ENCODE results near the gene CALN1. TPM values are rescaled to one million over a fixed set of nuclear protein-coding genes. Genes with fewer than 3 reads are reported as not detected.

CALN1 gene
- polyA plus RNA-seq, 3 donors = under 0.01 TPM; not detected in 2

DNA sequence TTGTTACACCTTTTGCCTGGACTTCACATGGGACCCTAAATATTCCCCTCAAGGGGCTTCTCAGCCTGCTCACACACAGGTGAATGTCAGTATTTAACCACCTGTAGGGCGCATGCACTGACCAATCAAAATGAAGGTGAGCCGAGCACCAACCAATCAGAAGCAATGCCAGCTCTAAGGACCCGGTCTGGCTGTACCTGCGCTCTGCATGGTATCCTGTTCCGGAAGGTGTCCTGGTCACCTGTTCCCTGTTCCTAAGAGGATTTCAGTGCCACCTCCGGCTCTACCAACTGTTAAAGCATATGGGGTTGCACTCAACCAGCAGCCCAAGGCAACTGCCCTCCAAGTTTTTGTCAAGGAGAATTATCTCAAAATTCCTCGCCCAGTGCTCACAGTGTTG, 18.4 kb upstream of the CALN1 start:
- no peak overlapping the region for H3K4me3 Mint-ChIP-seq
- H3K27me3 Mint-ChIP-seq (ENCODE audit: low read depth in 3 of 3) = peaks cover 0 to 3% (median 0%) of the 10 kb centered on the region in 3 donors
- H3K4me1 Mint-ChIP-seq = peaks cover 2% of the 10 kb centered on the region

GRCh38 chr7:72429316-72429715, 17.2 kb upstream of the CALN1 start:
- Mint-ChIP-seq H3K27ac (no peak overlapping the region), H3K4me3 (no peak overlapping the region)
- TF ChIP-seq, protein P1, sequence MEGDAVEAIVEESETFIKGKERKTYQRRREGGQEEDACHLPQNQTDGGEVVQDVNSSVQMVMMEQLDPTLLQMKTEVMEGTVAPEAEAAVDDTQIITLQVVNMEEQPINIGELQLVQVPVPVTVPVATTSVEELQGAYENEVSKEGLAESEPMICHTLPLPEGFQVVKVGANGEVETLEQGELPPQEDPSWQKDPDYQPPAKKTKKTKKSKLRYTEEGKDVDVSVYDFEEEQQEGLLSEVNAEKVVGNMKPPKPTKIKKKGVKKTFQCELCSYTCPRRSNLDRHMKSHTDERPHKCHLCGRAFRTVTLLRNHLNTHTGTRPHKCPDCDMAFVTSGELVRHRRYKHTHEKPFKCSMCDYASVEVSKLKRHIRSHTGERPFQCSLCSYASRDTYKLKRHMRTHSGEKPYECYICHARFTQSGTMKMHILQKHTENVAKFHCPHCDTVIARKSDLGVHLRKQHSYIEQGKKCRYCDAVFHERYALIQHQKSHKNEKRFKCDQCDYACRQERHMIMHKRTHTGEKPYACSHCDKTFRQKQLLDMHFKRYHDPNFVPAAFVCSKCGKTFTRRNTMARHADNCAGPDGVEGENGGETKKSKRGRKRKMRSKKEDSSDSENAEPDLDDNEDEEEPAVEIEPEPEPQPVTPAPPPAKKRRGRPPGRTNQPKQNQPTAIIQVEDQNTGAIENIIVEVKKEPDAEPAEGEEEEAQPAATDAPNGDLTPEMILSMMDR (IDR thresholded peaks at IDR 0.05) = no peak

More for the DNA sequence above, 18.4 kb upstream of the CALN1 start:
- H2AFZ ChIP-seq (ENCODE audit: insufficient read depth, low read depth, low read length, poor library complexity, severe bottlenecking) = no peak overlapping the region
- no peaks in the 10 kb centered on the region for H3K36me3 ChIP-seq (replicated peaks in 1 of 2; ENCODE audit: control insufficient read depth in 1 of 2, insufficient read depth in 2 of 2, low read length in 2 of 2)
- no peak overlapping the region for H3K9ac ChIP-seq (ENCODE audit: insufficient read depth, low read length, poor library complexity, severe bottlenecking)
- H3K27me3 ChIP-seq (ENCODE audit: control insufficient read depth in 2 of 2, insufficient read depth in 2 of 2, low read length in 2 of 2) = no peaks in the 10 kb centered on the region
- DNase-seq = no peak
- no peak overlapping the region for H3K27ac Mint-ChIP-seq
- intact Hi-C loops (cut with micrococcal nuclease) = no loop called here
- WGBS (ENCODE audit: insufficient coverage) = 97% methylated on average over 5 of the region's 7 CpGs
- no peaks in the 10 kb centered on the region for H4K20me1 ChIP-seq (ENCODE audit: insufficient read depth, low read length)
- H3K4me1 ChIP-seq (ENCODE audit: control insufficient read depth in 1 of 2, insufficient read depth in 2 of 2, low read length in 2 of 2) = no peaks in the 10 kb centered on the region
- TF ChIP-seq, protein P1 (IDR thresholded peaks at IDR 0.05) = no peak
- no peaks in the 10 kb centered on the region for H3K9me3 ChIP-seq (replicated peaks in 1 of 2; ENCODE audit: control insufficient read depth in 1 of 2, insufficient read depth in 1 of 2, low read length in 2 of 2)
- H3K9me3 Mint-ChIP-seq = peaks cover 0 to 6% (median 2%) of the 10 kb centered on the region in 7 donors
- H3K4me3 ChIP-seq (replicated peaks in 1 of 3; ENCODE audit: low read depth in 2 of 3, low read length in 3 of 3) = no peak overlapping the region
- H3K4me2 ChIP-seq (replicated peaks; ENCODE audit: extremely low read depth, low read length, poor library complexity, severe bottlenecking) = no peak overlapping the region
- H3K79me2 ChIP-seq (ENCODE audit: insufficient read depth, low read length) = no peaks in the 10 kb centered on the region
- no peak overlapping the region for H3K27ac ChIP-seq (ENCODE audit: low read depth in 1 of 2, low read length in 2 of 2)
- H3K36me3 Mint-ChIP-seq = no peaks in the 10 kb centered on the region

More at GRCh38 chr7:72429316-72429715, 17.2 kb upstream of the CALN1 start:
- peaks cover 0 to 6% (median 2%) of the 10 kb centered on the region in 7 donors for H3K9me3 Mint-ChIP-seq
- Histone ChIP-seq H3K4me3 (replicated peaks in 1 of 3; ENCODE audit: low read depth in 2 of 3, low read length in 3 of 3) (no peak overlapping the region), H3K4me2 (replicated peaks; ENCODE audit: extremely low read depth, low read length, poor library complexity, severe bottlenecking) (no peak overlapping the region), H3K27ac (ENCODE audit: low read depth in 1 of 2, low read length in 2 of 2) (no peak overlapping the region), H4K20me1 (ENCODE audit: insufficient read depth, low read length) (no peaks in the 10 kb centered on the region), H3K9me3 (replicated peaks in 1 of 2; ENCODE audit: control insufficient read depth in 1 of 2, insufficient read depth in 1 of 2, low read length in 2 of 2) (no peaks in the 10 kb centered on the region), H3K4me1 (ENCODE audit: control insufficient read depth in 1 of 2, insufficient read depth in 2 of 2, low read length in 2 of 2) (no peaks in the 10 kb centered on the region), H3K9ac (ENCODE audit: insufficient read depth, low read length, poor library complexity, severe bottlenecking) (no peak overlapping the region), H3K36me3 (replicated peaks in 1 of 2; ENCODE audit: control insufficient read depth in 1 of 2, insufficient read depth in 2 of 2, low read length in 2 of 2) (no peaks in the 10 kb centered on the region), H3K27me3 (ENCODE audit: control insufficient read depth in 2 of 2, insufficient read depth in 2 of 2, low read length in 2 of 2) (no peaks in the 10 kb centered on the region), H3K79me2 (ENCODE audit: insufficient read depth, low read length) (no peaks in the 10 kb centered on the region), H2AFZ (ENCODE audit: insufficient read depth, low read depth, low read length, poor library complexity, severe bottlenecking) (no peak overlapping the region)
- 100% methylated on average over 3 of the region's 5 CpGs for WGBS (ENCODE audit: insufficient coverage)
- peaks cover 0 to 3% (median 0%) of the 10 kb centered on the region in 3 donors for H3K27me3 Mint-ChIP-seq (ENCODE audit: low read depth in 3 of 3)
- H3K4me1 Mint-ChIP-seq = peaks cover under 1% of the 10 kb centered on the region
- no peaks in the 10 kb centered on the region for H3K36me3 Mint-ChIP-seq
- intact Hi-C loops (cut with micrococcal nuclease) = no loop called here
- DNase-seq = no peak

Data from CD14-positive monocyte (primary cell).